ENCODE results near the gene CAMK1. TPM values are rescaled to one million over a fixed set of nuclear protein-coding genes. Genes with fewer than 3 reads are reported as not detected.

Gene CAMK1
- polyA plus RNA-seq, 1 experiment = 26.8 TPM

DNA sequence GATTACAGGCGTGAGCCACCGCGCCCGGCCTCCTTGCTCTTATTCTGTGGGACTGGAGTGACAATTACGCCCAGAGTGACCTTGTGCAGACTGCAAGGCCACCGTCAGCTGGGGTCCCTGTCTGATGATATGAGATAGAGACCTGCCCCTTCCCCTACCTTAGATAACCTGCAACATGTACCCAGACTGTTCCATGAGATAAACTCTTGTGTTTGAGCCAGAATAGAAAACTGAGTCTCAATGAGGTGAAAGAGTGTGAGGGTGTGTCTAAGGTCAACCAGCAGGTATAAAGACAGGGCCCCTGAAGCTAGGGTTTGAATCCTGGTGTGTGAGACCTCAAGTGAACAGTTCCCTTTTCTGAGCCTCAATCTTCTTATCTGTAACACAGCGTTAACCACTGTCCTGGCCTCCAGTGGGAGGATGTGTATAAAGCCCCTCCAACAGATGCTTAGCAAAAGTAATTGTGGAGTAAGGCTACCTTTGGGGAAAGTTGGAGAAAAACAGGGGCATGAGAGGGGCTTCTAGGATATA is 16.5 kb upstream of the CAMK1 start:
- no peak for DNase-seq (ENCODE audit: low read depth, low spot score)
- no peaks in the 10 kb centered on the region for H3K27me3 ChIP-seq (ENCODE audit: control insufficient read depth, insufficient read depth, low read length)
- TF ChIP-seq, protein P1, sequence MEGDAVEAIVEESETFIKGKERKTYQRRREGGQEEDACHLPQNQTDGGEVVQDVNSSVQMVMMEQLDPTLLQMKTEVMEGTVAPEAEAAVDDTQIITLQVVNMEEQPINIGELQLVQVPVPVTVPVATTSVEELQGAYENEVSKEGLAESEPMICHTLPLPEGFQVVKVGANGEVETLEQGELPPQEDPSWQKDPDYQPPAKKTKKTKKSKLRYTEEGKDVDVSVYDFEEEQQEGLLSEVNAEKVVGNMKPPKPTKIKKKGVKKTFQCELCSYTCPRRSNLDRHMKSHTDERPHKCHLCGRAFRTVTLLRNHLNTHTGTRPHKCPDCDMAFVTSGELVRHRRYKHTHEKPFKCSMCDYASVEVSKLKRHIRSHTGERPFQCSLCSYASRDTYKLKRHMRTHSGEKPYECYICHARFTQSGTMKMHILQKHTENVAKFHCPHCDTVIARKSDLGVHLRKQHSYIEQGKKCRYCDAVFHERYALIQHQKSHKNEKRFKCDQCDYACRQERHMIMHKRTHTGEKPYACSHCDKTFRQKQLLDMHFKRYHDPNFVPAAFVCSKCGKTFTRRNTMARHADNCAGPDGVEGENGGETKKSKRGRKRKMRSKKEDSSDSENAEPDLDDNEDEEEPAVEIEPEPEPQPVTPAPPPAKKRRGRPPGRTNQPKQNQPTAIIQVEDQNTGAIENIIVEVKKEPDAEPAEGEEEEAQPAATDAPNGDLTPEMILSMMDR (IDR thresholded peaks at IDR 0.05; ENCODE audit: low read depth, low read length) = no peak
- peaks cover 2% of the 10 kb centered on the region; the same call in 1 of the 2 replicates for H3K9me3 ChIP-seq (ENCODE audit: control insufficient read depth, insufficient read depth, low read length)
- ChIA-PET POLR2A (no interaction called here), CTCF (interaction anchor here (0.8 kb wide), 1 partner anchor 14 kb away, joined by 3 read pairs; no protein-coding TSS in a partner anchor)
- no peak overlapping the region for H3K27ac ChIP-seq (ENCODE audit: low read depth, low read length)
- no peak overlapping the region for H3K4me3 ChIP-seq (ENCODE audit: low read depth, low read length)

DNA sequence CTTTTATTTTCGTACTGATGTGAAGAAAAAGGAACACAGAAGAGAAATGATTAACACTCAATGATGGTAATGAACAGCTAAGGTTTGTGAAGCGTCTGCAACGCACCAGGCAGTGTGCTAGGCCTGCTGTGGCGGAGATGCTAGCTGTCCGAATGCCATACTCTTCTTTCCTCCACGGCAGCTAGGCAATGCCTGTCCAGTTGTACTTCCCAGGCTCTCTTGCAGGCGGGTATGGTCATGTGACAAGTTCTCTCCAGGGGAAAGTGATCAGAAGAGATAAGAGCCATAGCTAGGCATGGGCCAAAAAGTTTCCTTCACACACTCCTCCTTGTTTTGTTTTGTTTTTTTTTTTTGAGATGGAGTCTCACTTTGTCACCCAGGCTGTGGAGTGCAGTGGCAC is 15.9 kb upstream of the CAMK1 start:
- Histone ChIP-seq H3K9me3 (ENCODE audit: control insufficient read depth, insufficient read depth, low read length) (peaks cover 2% of the 10 kb centered on the region; the same call in 1 of the 2 replicates), H3K4me3 (ENCODE audit: low read depth, low read length) (no peak overlapping the region), H3K27ac (ENCODE audit: low read depth, low read length) (no peak overlapping the region), H3K27me3 (ENCODE audit: control insufficient read depth, insufficient read depth, low read length) (no peaks in the 10 kb centered on the region)
- ChIA-PET CTCF (no interaction called here), POLR2A (no interaction called here)
- DNase-seq (ENCODE audit: low read depth, low spot score) = no peak
- TF ChIP-seq, protein P1 (IDR thresholded peaks at IDR 0.05; ENCODE audit: low read depth, low read length) = no peak

DNA sequence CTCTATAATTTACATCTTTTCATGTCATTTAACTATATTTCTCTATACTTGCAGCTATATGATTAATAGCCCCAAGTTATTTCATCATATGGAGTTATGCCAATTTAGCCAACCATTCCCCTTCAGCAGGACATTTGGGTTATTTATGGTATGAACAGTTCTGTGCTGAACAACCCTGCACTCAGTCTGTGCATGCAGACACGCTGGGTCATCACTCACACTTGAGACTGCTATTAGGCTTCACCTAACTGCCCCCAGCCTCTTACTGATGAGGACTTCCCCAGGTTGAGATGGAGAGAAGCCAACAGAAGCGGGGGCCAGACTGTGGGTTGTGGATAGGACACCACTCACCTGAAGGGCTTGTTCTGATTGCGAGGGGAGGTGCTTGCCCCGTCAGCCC is 15.2 kb upstream of the CAMK1 start:
- Histone ChIP-seq H3K9me3 (ENCODE audit: control insufficient read depth, insufficient read depth, low read length) (peaks cover 2% of the 10 kb centered on the region; the same call in 1 of the 2 replicates), H3K27ac (ENCODE audit: low read depth, low read length) (no peak overlapping the region), H3K4me3 (ENCODE audit: low read depth, low read length) (no peak overlapping the region), H3K27me3 (ENCODE audit: control insufficient read depth, insufficient read depth, low read length) (no peaks in the 10 kb centered on the region)
- POLR2A ChIA-PET = interaction anchor here (0.7 kb wide), 1 partner anchor 433 kb away, joined by 5 read pairs; no protein-coding TSS in a partner anchor
- no peak for DNase-seq (ENCODE audit: low read depth, low spot score)
- TF ChIP-seq, protein P1 (IDR thresholded peaks at IDR 0.05; ENCODE audit: low read depth, low read length) = no peak
- CTCF ChIA-PET = interaction anchor here (0.6 kb wide), 1 partner anchor 16 kb away, joined by 5 read pairs; no protein-coding TSS in a partner anchor

DNA sequence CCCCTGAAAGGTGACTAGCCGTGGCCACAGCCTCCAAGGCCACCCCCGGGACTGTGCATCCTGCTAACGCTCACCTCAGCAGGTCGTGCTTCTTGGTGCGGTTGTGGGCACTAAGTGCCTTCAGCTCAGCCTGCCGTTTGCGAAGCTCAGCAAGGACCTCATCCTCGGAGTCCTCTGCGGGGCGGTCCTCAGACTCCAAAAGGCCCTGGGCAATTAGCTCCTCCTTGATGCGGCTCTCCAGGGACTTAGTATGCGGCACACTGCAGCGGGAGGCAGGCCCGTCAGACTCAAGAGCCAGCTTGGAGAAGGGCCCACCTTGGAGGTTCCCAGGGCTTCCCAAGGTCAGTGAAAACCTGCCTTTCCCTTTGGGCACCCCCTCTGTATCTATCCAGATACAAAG is 14.2 kb upstream of the CAMK1 start:
- TF ChIP-seq, protein P1 (IDR thresholded peaks at IDR 0.05; ENCODE audit: low read depth, low read length) = no peak
- Histone ChIP-seq H3K4me3 (ENCODE audit: low read depth, low read length) (no peak overlapping the region), H3K9me3 (ENCODE audit: control insufficient read depth, insufficient read depth, low read length) (peaks cover 2% of the 10 kb centered on the region; the same call in 1 of the 2 replicates), H3K27me3 (ENCODE audit: control insufficient read depth, insufficient read depth, low read length) (no peaks in the 10 kb centered on the region), H3K27ac (ENCODE audit: low read depth, low read length) (no peak overlapping the region)
- ChIA-PET CTCF (no interaction called here), POLR2A (no interaction called here)
- no peak for DNase-seq (ENCODE audit: low read depth, low spot score)

DNA sequence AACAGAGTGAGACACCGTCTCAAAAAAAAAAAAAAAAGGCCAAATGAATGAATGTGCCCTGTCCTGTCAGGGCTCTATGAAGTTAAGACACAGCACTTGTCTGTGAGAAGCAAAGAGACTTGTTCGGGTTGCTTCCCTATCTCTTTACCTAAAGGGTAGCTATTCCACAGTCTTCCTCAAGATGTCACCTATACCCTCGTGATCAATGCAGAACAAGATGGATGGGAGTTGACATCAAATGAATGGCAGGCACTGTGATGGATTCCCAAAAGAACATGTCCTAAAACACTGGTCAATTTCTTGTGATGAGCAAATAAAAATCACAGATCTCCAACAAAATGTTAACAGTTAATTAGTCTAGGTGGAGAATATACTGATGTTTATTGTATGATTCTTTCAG is 13.0 kb upstream of the CAMK1 start:
- no peak for DNase-seq (ENCODE audit: low read depth, low spot score)
- H3K4me3 ChIP-seq (ENCODE audit: low read depth, low read length) = no peak overlapping the region
- TF ChIP-seq, protein P1 (IDR thresholded peaks at IDR 0.05; ENCODE audit: low read depth, low read length) = no peak
- CTCF ChIA-PET = interaction anchor here (1.2 kb wide), 1 partner anchor 164 kb away, joined by 3 read pairs; no protein-coding TSS in a partner anchor
- H3K9me3 ChIP-seq (ENCODE audit: control insufficient read depth, insufficient read depth, low read length) = peaks cover 2% of the 10 kb centered on the region; the same call in 1 of the 2 replicates
- H3K27ac ChIP-seq (ENCODE audit: low read depth, low read length) = no peak overlapping the region
- H3K27me3 ChIP-seq (ENCODE audit: control insufficient read depth, insufficient read depth, low read length) = no peaks in the 10 kb centered on the region
- POLR2A ChIA-PET = interaction anchor here (1.1 kb wide), 1 partner anchor 34 kb away, joined by 3 read pairs; no protein-coding TSS in a partner anchor
